ENCODE results near the gene ZNF511.
A peak's percentile ranks its signal among the peaks of the same experiment; 100 is the strongest.

ZNF511 gene

DNA sequence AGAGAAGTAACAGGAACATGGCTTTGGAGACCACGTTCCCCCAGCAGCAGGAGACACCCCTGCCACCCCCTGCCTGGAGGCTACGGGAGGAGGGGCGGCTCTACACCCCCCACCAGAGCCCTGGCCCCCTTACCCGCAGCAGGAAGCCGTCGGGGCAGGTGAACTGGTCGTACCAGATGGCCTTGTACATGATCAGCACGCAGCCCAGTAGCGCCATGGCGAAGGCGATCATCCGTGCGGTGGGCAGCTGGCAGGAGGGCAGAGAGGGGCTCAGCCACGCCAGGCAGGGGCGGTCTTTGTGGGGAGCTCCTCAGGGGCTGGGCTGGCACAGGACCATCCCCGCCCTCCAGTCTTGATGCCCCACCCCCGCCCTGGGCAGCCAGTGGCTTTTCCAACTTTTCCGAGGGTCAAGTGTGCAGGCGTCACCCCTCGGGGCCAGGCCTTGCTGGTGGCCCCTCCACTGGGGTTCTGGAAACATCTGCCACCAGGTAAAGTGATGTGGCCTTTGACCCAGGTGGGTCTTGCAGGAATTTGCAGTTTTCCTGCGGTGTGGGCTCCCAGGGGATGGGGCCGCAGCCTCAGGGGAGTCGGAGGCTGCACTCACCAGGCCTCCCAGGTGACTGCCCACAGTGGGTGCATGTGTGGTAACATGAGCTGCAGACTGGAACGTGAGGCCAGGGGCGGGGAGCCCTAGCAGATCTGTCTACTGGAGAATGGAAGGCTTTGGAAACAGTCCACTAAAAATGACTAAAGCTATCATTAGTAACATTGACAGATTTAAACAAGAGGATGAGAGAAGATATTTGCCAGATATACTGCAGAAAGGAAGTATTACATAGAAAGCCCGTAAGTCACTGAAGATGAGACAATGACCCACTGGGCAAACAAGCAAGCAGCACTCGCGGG is 18.3 kb downstream of the ZNF511 start:
- Histone ChIP-seq H2BK120ac (ENCODE audit: low read depth, low read length) (no peak overlapping the region), H3K4me1 (ENCODE audit: control insufficient read depth, low read depth, low read length) (no peaks in the 10 kb centered on the region), H4K8ac (ENCODE audit: low read depth, low read length) (no peak overlapping the region), H3K4ac (ENCODE audit: low read depth, low read length) (no peak overlapping the region), H4K5ac (ENCODE audit: low read length) (no peak overlapping the region), H3K27ac (ENCODE audit: low read depth, low read length) (no peak overlapping the region), H3K18ac (ENCODE audit: low read length) (no peak overlapping the region), H2AK5ac (ENCODE audit: low read length) (no peak overlapping the region), H3K56ac (ENCODE audit: low read length) (no peak overlapping the region), H3K27me3 (ENCODE audit: insufficient read depth, low read length, poor library complexity) (peaks cover 16% of the 10 kb centered on the region), H2BK5ac (ENCODE audit: low read length) (no peak overlapping the region), H3K4me2 (ENCODE audit: low read length) (no peak overlapping the region), H3K23ac (ENCODE audit: low read length) (no peak overlapping the region), H3K9ac (ENCODE audit: low read length) (no peak overlapping the region), H3K79me2 (ENCODE audit: control insufficient read depth, insufficient read depth, low read length) (no peaks in the 10 kb centered on the region), H3K79me1 (ENCODE audit: low read length) (no peaks in the 10 kb centered on the region), H3K36me3 (ENCODE audit: control insufficient read depth, insufficient read depth, low read length) (no peaks in the 10 kb centered on the region), H2BK15ac (replicated peaks; ENCODE audit: low read depth) (no peak overlapping the region), H3K4me3 (ENCODE audit: low read length) (no peak overlapping the region)
- no CpG with 5 or more reads among the region's 28 CpGs for WGBS (ENCODE audit: extremely low coverage, insufficient coverage, low lambda C conversion rate)
- no peak for DNase-seq

DNA sequence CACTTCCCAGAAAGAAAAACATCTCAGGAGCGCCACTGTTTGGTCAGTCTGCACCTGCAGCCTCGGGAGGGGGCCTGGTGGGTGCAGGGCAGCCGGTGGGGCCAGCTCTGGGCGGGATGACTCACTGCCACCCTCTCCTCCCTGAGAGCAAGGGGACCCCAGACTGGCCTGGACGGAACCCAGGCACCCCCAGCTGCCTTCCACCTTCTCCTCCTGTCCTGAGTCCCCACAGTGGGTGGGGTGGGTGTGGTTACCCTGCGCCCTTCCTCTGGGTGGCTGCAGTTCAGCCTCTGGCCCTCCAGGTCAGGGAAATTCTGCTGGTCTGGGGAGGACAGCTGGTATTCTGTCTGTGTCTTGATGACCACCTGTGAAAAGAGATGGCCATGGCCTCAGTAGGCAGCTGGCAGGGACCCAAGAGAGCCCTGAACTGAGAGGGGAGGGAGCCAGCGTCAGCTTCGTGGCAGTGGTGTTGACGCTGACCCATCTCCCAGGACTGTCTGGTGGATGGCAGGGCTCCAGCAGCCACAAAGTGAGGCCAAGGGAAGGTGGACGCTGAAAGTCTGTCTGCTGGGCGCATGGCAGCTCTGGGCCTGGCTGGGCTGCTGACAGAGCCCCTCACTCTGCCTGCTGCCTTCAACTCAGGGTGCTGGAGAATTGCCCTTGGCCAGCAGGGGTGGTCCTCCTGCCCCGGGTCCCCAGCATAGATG is 19.1 kb downstream of the ZNF511 start:
- H3K79me2 ChIP-seq (ENCODE audit: control insufficient read depth, insufficient read depth, low read length), result no peaks in the 10 kb centered on the region
- H2BK120ac ChIP-seq (ENCODE audit: low read depth, low read length), result no peak overlapping the region
- no peak overlapping the region for H3K4ac ChIP-seq (ENCODE audit: low read depth, low read length)
- no peak overlapping the region for H3K23ac ChIP-seq (ENCODE audit: low read length)
- peaks cover 22% of the 10 kb centered on the region for H3K27me3 ChIP-seq (ENCODE audit: insufficient read depth, low read length, poor library complexity)
- H4K8ac ChIP-seq (ENCODE audit: low read depth, low read length), result no peak overlapping the region
- no peaks in the 10 kb centered on the region for H3K36me3 ChIP-seq (ENCODE audit: control insufficient read depth, insufficient read depth, low read length)
- H3K18ac ChIP-seq (ENCODE audit: low read length), result no peak overlapping the region
- H3K4me1 ChIP-seq (ENCODE audit: control insufficient read depth, low read depth, low read length), result no peaks in the 10 kb centered on the region
- WGBS (ENCODE audit: extremely low coverage, insufficient coverage, low lambda C conversion rate), result no CpG with 5 or more reads among the region's 12 CpGs
- no peak overlapping the region for H3K4me2 ChIP-seq (ENCODE audit: low read length)
- H4K5ac ChIP-seq (ENCODE audit: low read length), result no peak overlapping the region
- DNase-seq, result no peak
- no peaks in the 10 kb centered on the region for H3K79me1 ChIP-seq (ENCODE audit: low read length)
- H2BK5ac ChIP-seq (ENCODE audit: low read length), result no peak overlapping the region
- no peak overlapping the region for H3K4me3 ChIP-seq (ENCODE audit: low read length)
- no peak overlapping the region for H2BK15ac ChIP-seq (replicated peaks; ENCODE audit: low read depth)
- H3K27ac ChIP-seq (ENCODE audit: low read depth, low read length), result no peak overlapping the region
- peak overlapping the region; percentile 25 for H3K56ac ChIP-seq (ENCODE audit: low read length)
- H3K9ac ChIP-seq (ENCODE audit: low read length), result no peak overlapping the region
- H2AK5ac ChIP-seq (ENCODE audit: low read length), result no peak overlapping the region

DNA sequence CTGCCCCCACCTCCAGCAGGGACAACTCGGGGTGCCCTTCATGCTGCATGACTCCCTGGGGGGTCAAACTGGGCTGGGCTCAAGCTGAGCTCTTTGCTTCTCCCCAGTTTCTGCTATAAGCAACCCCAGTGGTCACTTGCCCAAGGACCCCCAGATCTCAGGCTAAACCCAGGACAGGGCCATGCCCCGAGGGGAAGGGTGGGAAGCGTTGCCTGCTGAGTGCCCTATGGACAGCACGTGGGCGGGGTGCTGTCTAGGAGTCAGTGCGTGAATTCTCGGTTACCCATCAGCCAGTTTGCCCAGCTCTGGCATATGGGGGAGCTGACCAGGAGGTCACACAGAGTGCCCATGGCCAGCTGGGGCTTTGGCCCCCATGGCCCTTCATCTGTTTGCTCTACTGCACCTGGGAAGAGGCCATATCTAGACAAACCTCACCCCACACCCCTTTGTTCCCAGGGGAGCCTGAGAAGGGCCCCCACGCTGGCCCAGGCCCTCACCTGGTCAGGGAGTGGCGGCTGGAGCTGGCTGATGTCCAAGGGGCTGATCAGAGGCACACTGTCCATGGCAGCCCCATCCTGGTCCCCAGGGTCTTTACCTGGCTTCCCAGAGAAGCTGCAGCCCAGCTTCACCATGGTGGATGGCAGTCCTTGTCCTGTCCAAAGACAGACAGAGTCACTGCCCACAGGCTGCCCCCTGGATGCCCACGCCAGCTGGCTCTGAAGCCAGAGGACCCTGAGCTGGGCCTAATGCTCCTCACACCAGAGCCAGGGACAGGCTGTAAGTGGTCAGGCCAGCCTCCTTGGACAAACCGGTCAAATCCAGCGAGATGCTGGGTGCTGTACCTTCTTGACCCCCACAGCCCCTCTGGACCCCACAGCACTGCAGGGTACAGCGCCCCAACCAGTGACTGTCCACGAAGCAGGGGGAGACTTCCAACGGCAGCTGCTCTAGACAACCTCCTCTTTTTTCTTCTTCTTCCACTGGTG is 19.9 kb downstream of the ZNF511 start:
- no peak overlapping the region for H3K4me2 ChIP-seq (ENCODE audit: low read length)
- no peak overlapping the region for H2BK15ac ChIP-seq (replicated peaks; ENCODE audit: low read depth)
- H4K8ac ChIP-seq (ENCODE audit: low read depth, low read length), result no peak overlapping the region
- no peak overlapping the region for H2BK120ac ChIP-seq (ENCODE audit: low read depth, low read length)
- H3K79me1 ChIP-seq (ENCODE audit: low read length), result no peaks in the 10 kb centered on the region
- no peaks in the 10 kb centered on the region for H3K79me2 ChIP-seq (ENCODE audit: control insufficient read depth, insufficient read depth, low read length)
- H3K56ac ChIP-seq (ENCODE audit: low read length), result no peak overlapping the region
- H3K9ac ChIP-seq (ENCODE audit: low read length), result no peak overlapping the region
- no peak overlapping the region for H3K23ac ChIP-seq (ENCODE audit: low read length)
- H3K27me3 ChIP-seq (ENCODE audit: insufficient read depth, low read length, poor library complexity), result peaks cover 24% of the 10 kb centered on the region
- H2AK5ac ChIP-seq (ENCODE audit: low read length), result no peak overlapping the region
- H3K18ac ChIP-seq (ENCODE audit: low read length), result no peak overlapping the region
- WGBS (ENCODE audit: extremely low coverage, insufficient coverage, low lambda C conversion rate), result no CpG with 5 or more reads among the region's 15 CpGs
- H2BK5ac ChIP-seq (ENCODE audit: low read length), result no peak overlapping the region
- no peaks in the 10 kb centered on the region for H3K4me1 ChIP-seq (ENCODE audit: control insufficient read depth, low read depth, low read length)
- H3K4ac ChIP-seq (ENCODE audit: low read depth, low read length), result no peak overlapping the region
- DNase-seq, result no peak
- H4K5ac ChIP-seq (ENCODE audit: low read length), result no peak overlapping the region
- H3K36me3 ChIP-seq (ENCODE audit: control insufficient read depth, insufficient read depth, low read length), result no peaks in the 10 kb centered on the region
- H3K27ac ChIP-seq (ENCODE audit: low read depth, low read length), result no peak overlapping the region
- H3K4me3 ChIP-seq (ENCODE audit: low read length), result no peak overlapping the region

DNA sequence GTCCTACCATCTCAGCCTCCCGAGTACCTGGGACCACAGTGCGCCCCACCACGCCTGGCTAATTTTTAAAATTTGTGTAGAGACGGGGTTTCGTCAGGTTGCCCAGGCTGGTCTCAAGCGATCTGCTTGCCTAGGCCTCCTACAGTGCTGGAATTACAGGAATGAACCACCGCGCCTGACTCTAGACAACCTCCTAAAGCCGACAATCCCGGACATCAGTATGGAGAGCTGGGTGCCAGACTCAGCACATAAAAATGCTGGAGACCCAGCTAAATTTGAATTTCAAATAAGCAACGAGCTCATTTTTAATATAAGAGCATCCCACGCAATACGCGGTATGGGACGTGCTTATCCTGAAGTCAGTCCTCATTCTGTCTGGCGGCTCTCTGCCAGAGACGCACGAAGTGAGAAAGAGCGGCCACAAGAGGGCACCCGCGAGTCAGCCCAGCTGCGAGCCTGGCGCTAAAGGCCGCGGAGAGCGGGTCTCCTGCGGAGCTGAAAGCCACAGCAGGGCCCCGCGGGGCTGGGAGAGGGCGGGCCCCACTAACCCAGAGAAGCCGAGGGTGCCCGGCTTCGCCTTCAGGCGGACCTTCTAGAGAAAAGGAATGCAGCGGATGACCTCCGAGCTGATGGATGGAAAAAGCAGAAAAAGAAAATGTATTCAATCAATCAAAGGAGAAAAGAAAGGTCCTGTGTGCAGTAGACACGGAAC is 20.9 kb downstream of the ZNF511 start:
- Histone ChIP-seq H3K27ac (ENCODE audit: low read depth, low read length) (no peak overlapping the region), H4K5ac (ENCODE audit: low read length) (no peak overlapping the region), H3K23ac (ENCODE audit: low read length) (no peak overlapping the region), H3K79me2 (ENCODE audit: control insufficient read depth, insufficient read depth, low read length) (no peaks in the 10 kb centered on the region), H4K8ac (ENCODE audit: low read depth, low read length) (no peak overlapping the region), H3K79me1 (ENCODE audit: low read length) (no peaks in the 10 kb centered on the region), H3K18ac (ENCODE audit: low read length) (no peak overlapping the region), H3K9ac (ENCODE audit: low read length) (no peak overlapping the region), H2BK5ac (ENCODE audit: low read length) (no peak overlapping the region), H2AK5ac (ENCODE audit: low read length) (no peak overlapping the region), H3K4ac (ENCODE audit: low read depth, low read length) (no peak overlapping the region), H3K4me2 (ENCODE audit: low read length) (peak overlapping the region; percentile 13), H2BK120ac (ENCODE audit: low read depth, low read length) (no peak overlapping the region), H3K4me1 (ENCODE audit: control insufficient read depth, low read depth, low read length) (no peaks in the 10 kb centered on the region), H3K27me3 (ENCODE audit: insufficient read depth, low read length, poor library complexity) (peaks cover 27% of the 10 kb centered on the region), H3K36me3 (ENCODE audit: control insufficient read depth, insufficient read depth, low read length) (no peaks in the 10 kb centered on the region), H2BK15ac (replicated peaks; ENCODE audit: low read depth) (no peak overlapping the region), H3K56ac (ENCODE audit: low read length) (no peak overlapping the region), H3K4me3 (ENCODE audit: low read length) (no peak overlapping the region)
- peak; percentile 87 for DNase-seq
- no CpG with 5 or more reads among the region's 37 CpGs for WGBS (ENCODE audit: extremely low coverage, insufficient coverage, low lambda C conversion rate)
